ENCODE data around the gene TNP2. TPM values are rescaled to one million over a fixed set of nuclear protein-coding genes. Genes with fewer than 3 reads are reported as not detected.

Gene TNP2
- total and polyA plus RNA-seq, 2 of the 4 experiments (the other 2 are of a cell fraction) = not detected

- intact Hi-C loops (cut with micrococcal nuclease) = no loop called here
- no peak overlapping the region for H2AFZ ChIP-seq (replicated peaks; ENCODE audit: low read length, poor library complexity)
Observed at GRCh38 chr16:11242658-11243057, 26.5 kb downstream of the TNP2 start.

More at GRCh38 chr16:11242658-11243057, 26.5 kb downstream of the TNP2 start:
- H2AK9ac ChIP-seq (replicated peaks; ENCODE audit: low read depth, low read length, poor library complexity) = no peak overlapping the region
- no peak overlapping the region for H3K23ac ChIP-seq (ENCODE audit: low read depth, low read length)
- H3K56ac ChIP-seq (ENCODE audit: extremely low read depth, insufficient read depth, low read length) = no peak overlapping the region
- no TSS peak for BruUV-seq (replicated peaks)
- POLR2A ChIA-PET (ENCODE audit: unreplicated experiment) = no interaction called here
- H2BK20ac ChIP-seq (ENCODE audit: low read depth, low read length) = no peak overlapping the region
- WGBS, 2 experiments (ENCODE audit: extremely low coverage in 2 of 2, insufficient read length in 1 of 2) = 92% methylated on average over 8 of the region's 12 CpGs; no CpG with 5 or more reads in 1 of the 2 experiments
- H3K4me3 ChIP-seq (ENCODE audit: insufficient read depth, low read depth, low read length) = no peak overlapping the region
- no peak overlapping the region for H4K5ac ChIP-seq (ENCODE audit: low read depth, low read length)
- no peak overlapping the region for H3K4ac ChIP-seq (ENCODE audit: low read depth, low read length)
- H3K14ac ChIP-seq (replicated peaks; ENCODE audit: low read depth, low read length) = no peak overlapping the region
- CTCF ChIA-PET = interaction anchor here (1.0 kb wide), 1 partner anchor 13 kb away, joined by 3 read pairs; no protein-coding TSS in a partner anchor
- no peaks in the 10 kb centered on the region for H3K9me1 ChIP-seq (ENCODE audit: insufficient read depth, low read length)
- ATAC-seq (ENCODE audit: low read depth) (no peak), DNase-seq (no peak)
- no peak overlapping the region for H4K91ac ChIP-seq (ENCODE audit: insufficient read depth, low read depth, low read length)
- no peak overlapping the region for H3K27ac ChIP-seq (ENCODE audit: insufficient read depth, low read length)
- no peak overlapping the region for H2BK15ac ChIP-seq (ENCODE audit: low read depth, low read length)
- TF ChIP-seq CEBPB (IDR thresholded peaks at IDR 0.05; ENCODE audit: low read depth, low read length) (no peak), FOS (IDR thresholded peaks at IDR 0.05; ENCODE audit: low read depth, low read length) (no peak), BHLHE40 (IDR thresholded peaks at IDR 0.05; ENCODE audit: low read depth, low read length) (no peak), CTCF (conservative IDR thresholded peaks at IDR 0.05; ENCODE audit: low read depth, low read length) (no peak), RAD21 (IDR thresholded peaks at IDR 0.05; ENCODE audit: low read length) (no peak), USF2 (IDR thresholded peaks at IDR 0.05; ENCODE audit: low read depth, low read length) (no peak), MAZ (IDR thresholded peaks at IDR 0.05; ENCODE audit: borderline replicate concordance, low read depth, low read length) (no peak)
- peaks cover 6% of the 10 kb centered on the region for H3K27me3 ChIP-seq (ENCODE audit: control insufficient read depth, insufficient read depth, low read length)
- H3K9ac ChIP-seq (ENCODE audit: low read depth, low read length) = no peak overlapping the region
- no peaks in the 10 kb centered on the region for H3K79me1 ChIP-seq (ENCODE audit: low read depth in 1 of 2, low read length in 2 of 2)
- no peaks in the 10 kb centered on the region for H3K36me3 ChIP-seq (ENCODE audit: control insufficient read depth, insufficient read depth, low read length)
- H2BK120ac ChIP-seq (ENCODE audit: low read depth, low read length) = no peak overlapping the region
- H3K9me3 ChIP-seq (ENCODE audit: control insufficient read depth, insufficient read depth, low read length) = no peaks in the 10 kb centered on the region
- H4K8ac ChIP-seq (ENCODE audit: low read depth in 2 of 2, low read length in 2 of 2) = no peak overlapping the region
- no peaks in the 10 kb centered on the region for H4K20me1 ChIP-seq (ENCODE audit: insufficient read depth, low read length)
- H3K4me2 ChIP-seq (ENCODE audit: low read depth, low read length) = no peak overlapping the region
- no peak overlapping the region for H2AK5ac ChIP-seq (ENCODE audit: low read depth, low read length)
- no peak overlapping the region for H2BK5ac ChIP-seq (ENCODE audit: low read depth, low read length, poor library complexity, severe bottlenecking)
- dilution Hi-C loops (cut with HindIII; ENCODE audit: low sequenced_read_pairs, unreplicated experiment) (no loop called here), in situ Hi-C loops (cut with MboI; ENCODE audit: low sequenced_read_pairs) (no loop called here)
- 0 out of 2 replicates have a peak, but pooled peaks cover 2% of the 10 kb centered on the region for H3K4me1 ChIP-seq (ENCODE audit: control insufficient read depth, insufficient read depth, low read length)
- H3K18ac ChIP-seq (ENCODE audit: low read depth, low read length) = no peak overlapping the region
